ENCODE data around the gene CLIP2.
"Not testable (repeated sequence)": the region's sequence is repeated elsewhere in the genome, so short reads cannot be mapped to it uniquely, and the experiment has no call there.

Gene CLIP2

GRCh38 chr7:74387606-74388005, 98.4 kb downstream of the CLIP2 start:
- no peaks in the 10 kb centered on the region for H3K4me1 ChIP-seq (ENCODE audit: low read length)
- no peak for TF ChIP-seq EZH2phosphoT487 (IDR thresholded peaks at IDR 0.05; ENCODE audit: low read length)
- TF ChIP-seq EZH2 (optimal IDR thresholded peaks at IDR 0.05; ENCODE audit: low read depth, low read length) = no peak
- TF ChIP-seq CTCF (IDR thresholded peaks at IDR 0.05; ENCODE audit: low read length) = no peak
- no peaks in the 10 kb centered on the region for H3K36me3 ChIP-seq (replicated peaks; ENCODE audit: insufficient read depth, low read length)
- H3F3A ChIP-seq (ENCODE audit: insufficient read depth, low read length) = no peaks in the 10 kb centered on the region
- no peak for DNase-seq
- H2AFZ ChIP-seq (ENCODE audit: low read length) = no peak overlapping the region
- no peak overlapping the region for H3K27ac ChIP-seq (ENCODE audit: low read length)
- no peaks in the 10 kb centered on the region for H3K9me2 ChIP-seq (replicated peaks; ENCODE audit: insufficient read depth, low read length)
- H3K9ac ChIP-seq (ENCODE audit: low read length) = no peak overlapping the region
- no peaks in the 10 kb centered on the region for H3K27me3 ChIP-seq (replicated peaks; ENCODE audit: insufficient read depth, low read length)
- no peaks in the 10 kb centered on the region for H3K9me3 ChIP-seq (replicated peaks; ENCODE audit: insufficient read depth, low read length)
- no peaks in the 10 kb centered on the region for H4K20me1 ChIP-seq (ENCODE audit: insufficient read depth, low read length)
- no peaks in the 10 kb centered on the region for H3K79me2 ChIP-seq (ENCODE audit: low read length)
- H3K4me2 ChIP-seq (ENCODE audit: low read depth, low read length) = no peak overlapping the region
- no peak overlapping the region for H3K4me3 ChIP-seq (ENCODE audit: low read length)

GRCh38 chr7:74388880-74389415, 99.7 kb downstream of the CLIP2 start:
- Histone ChIP-seq H2AFZ (ENCODE audit: low read length) (no peak overlapping the region), H3K4me3 (ENCODE audit: low read length) (no peak overlapping the region), H3K27me3 (replicated peaks; ENCODE audit: insufficient read depth, low read length) (no peaks in the 10 kb centered on the region), H3K36me3 (replicated peaks; ENCODE audit: insufficient read depth, low read length) (no peaks in the 10 kb centered on the region), H3F3A (ENCODE audit: insufficient read depth, low read length) (no peaks in the 10 kb centered on the region), H3K9me2 (replicated peaks; ENCODE audit: insufficient read depth, low read length) (no peaks in the 10 kb centered on the region), H3K79me2 (ENCODE audit: low read length) (no peaks in the 10 kb centered on the region), H4K20me1 (ENCODE audit: insufficient read depth, low read length) (no peaks in the 10 kb centered on the region), H3K4me2 (ENCODE audit: low read depth, low read length) (no peak overlapping the region), H3K27ac (ENCODE audit: low read length) (no peak overlapping the region), H3K4me1 (ENCODE audit: low read length) (no peaks in the 10 kb centered on the region), H3K9me3 (replicated peaks; ENCODE audit: insufficient read depth, low read length) (no peaks in the 10 kb centered on the region), H3K9ac (ENCODE audit: low read length) (no peak overlapping the region)
- DNase-seq = no peak
- TF ChIP-seq CTCF (IDR thresholded peaks at IDR 0.05; ENCODE audit: low read length) (no peak), EZH2 (optimal IDR thresholded peaks at IDR 0.05; ENCODE audit: low read depth, low read length) (no peak), EZH2phosphoT487 (IDR thresholded peaks at IDR 0.05; ENCODE audit: low read length) (no peak)

- H3K9me2 ChIP-seq (replicated peaks; ENCODE audit: insufficient read depth, low read length); H3K36me3 ChIP-seq (replicated peaks; ENCODE audit: insufficient read depth, low read length); H3K27ac ChIP-seq (ENCODE audit: low read length); H3K27me3 ChIP-seq (replicated peaks; ENCODE audit: insufficient read depth, low read length); H3K4me1 ChIP-seq (ENCODE audit: low read length); H3K9me3 ChIP-seq (replicated peaks; ENCODE audit: insufficient read depth, low read length); H3F3A ChIP-seq (ENCODE audit: insufficient read depth, low read length); H3K9ac ChIP-seq (ENCODE audit: low read length); H2AFZ ChIP-seq (ENCODE audit: low read length); H3K4me3 ChIP-seq (ENCODE audit: low read length); H3K4me2 ChIP-seq (ENCODE audit: low read depth, low read length); H3K79me2 ChIP-seq (ENCODE audit: low read length); H4K20me1 ChIP-seq (ENCODE audit: insufficient read depth, low read length): not testable (repeated sequence)
- peak; percentile 35 for DNase-seq
- TF ChIP-seq CTCF (IDR thresholded peaks at IDR 0.05; ENCODE audit: low read length) = peak; percentile 23; the same call in 1 of the 2 replicates
Measured at GRCh38 chr7:74393722-74394121, 104.5 kb downstream of the CLIP2 start.

All from MM.1S (cell line).